Chondrocyte (in vitro differentiated cells): ENCODE results near the gene SPECC1L. TPM values are rescaled to one million over a fixed set of nuclear protein-coding genes. Genes with fewer than 3 reads are reported as not detected.

ENCODE experiments used
- DNase-seq: peaks from one replicate; pipeline ENCODE4 v3.0.0; 2021; ENCODE audit warnings: mixed read lengths, low spot score
- H3K27ac Mint-ChIP-seq: one replicate; pipeline ENCODE4 v1.8.0; 2021; ENCODE audit warnings: mild to moderate bottlenecking, moderate library complexity, mixed read lengths; ENCODE audit not compliant: unreplicated experiment
- H3K27me3 Mint-ChIP-seq: 2 replicates; pipeline ENCODE4 v1.8.0; 2021; ENCODE audit warnings: low read depth, mixed read lengths
- H3K36me3 Mint-ChIP-seq: 2 replicates; pipeline ENCODE4 v1.8.0; 2021; ENCODE audit warnings: low read depth, mixed read lengths
- H3K4me1 Mint-ChIP-seq: 2 replicates; pipeline ENCODE4 v1.8.0; 2021; ENCODE audit warnings: low read depth, mild to moderate bottlenecking, mixed read lengths
- H3K4me3 Mint-ChIP-seq: one replicate; pipeline ENCODE4 v1.8.0; 2021; ENCODE audit warnings: mild to moderate bottlenecking, moderate library complexity, mixed read lengths; ENCODE audit not compliant: unreplicated experiment
- H3K9me3 Mint-ChIP-seq: 2 replicates; pipeline ENCODE4 v1.8.0; 2021; ENCODE audit warnings: low read depth, mixed read lengths
- total RNA-seq: library from RNA; stranded (reverse); gene quantifications from 3 replicates; pipeline ENCODE4 v1.2.1, GENCODE V29; 2021
- TF ChIP-seq, protein P1 (sequence below): fragments of 200-600 bp; sonication (generic); IDR thresholded peaks from 2 replicates; pipeline ENCODE4 v1.5.0; 2021; ENCODE audit warnings: antibody characterized with exemption, mild to moderate bottlenecking, moderate library complexity

The SPECC1L gene
- total RNA-seq, 1 donor from 2014 or later: 91.3 TPM

DNA sequence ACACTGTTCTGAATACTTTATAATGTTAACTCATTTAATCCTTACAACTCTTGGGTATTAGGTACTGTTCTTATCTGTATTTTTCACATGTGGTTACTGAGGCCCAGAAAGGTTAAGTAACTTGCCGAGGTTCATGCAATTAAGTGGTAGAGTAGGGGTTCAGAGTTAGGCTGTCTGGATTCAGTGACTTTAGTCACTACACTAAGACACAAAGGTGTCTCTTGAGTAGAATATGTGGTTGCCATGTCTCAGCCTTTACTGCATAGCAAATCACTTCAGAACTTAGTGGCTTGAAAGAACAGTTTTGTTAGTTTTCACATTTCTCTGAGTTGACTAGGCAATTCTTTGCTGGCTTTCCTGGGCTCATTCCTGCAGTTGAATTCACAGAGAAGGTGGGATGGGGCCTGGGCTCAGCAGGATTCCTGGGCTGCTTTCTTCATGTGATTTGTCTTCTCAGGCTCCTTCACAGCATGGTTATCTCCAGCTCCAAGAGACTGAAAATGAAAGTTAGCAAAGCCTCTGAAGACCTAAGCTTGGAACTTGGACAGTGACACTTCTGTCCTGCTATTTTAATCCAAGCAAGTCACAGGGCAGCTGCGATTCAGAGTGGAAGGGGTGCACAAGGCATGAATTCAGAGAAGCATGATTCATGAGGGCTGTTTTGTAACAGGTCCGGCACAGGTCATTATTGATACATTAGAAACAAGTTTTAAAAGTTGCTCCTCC, 68.3 kb downstream of the SPECC1L start:
- peak overlapping the region; percentile 3 for H3K4me3 Mint-ChIP-seq
- no peak for DNase-seq
- peaks cover 21% of the 10 kb centered on the region for H3K36me3 Mint-ChIP-seq
- no peaks in the 10 kb centered on the region for H3K9me3 Mint-ChIP-seq
- TF ChIP-seq, protein P1, sequence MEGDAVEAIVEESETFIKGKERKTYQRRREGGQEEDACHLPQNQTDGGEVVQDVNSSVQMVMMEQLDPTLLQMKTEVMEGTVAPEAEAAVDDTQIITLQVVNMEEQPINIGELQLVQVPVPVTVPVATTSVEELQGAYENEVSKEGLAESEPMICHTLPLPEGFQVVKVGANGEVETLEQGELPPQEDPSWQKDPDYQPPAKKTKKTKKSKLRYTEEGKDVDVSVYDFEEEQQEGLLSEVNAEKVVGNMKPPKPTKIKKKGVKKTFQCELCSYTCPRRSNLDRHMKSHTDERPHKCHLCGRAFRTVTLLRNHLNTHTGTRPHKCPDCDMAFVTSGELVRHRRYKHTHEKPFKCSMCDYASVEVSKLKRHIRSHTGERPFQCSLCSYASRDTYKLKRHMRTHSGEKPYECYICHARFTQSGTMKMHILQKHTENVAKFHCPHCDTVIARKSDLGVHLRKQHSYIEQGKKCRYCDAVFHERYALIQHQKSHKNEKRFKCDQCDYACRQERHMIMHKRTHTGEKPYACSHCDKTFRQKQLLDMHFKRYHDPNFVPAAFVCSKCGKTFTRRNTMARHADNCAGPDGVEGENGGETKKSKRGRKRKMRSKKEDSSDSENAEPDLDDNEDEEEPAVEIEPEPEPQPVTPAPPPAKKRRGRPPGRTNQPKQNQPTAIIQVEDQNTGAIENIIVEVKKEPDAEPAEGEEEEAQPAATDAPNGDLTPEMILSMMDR: no peak
- H3K4me1 Mint-ChIP-seq: peaks cover 12% of the 10 kb centered on the region
- H3K27me3 Mint-ChIP-seq: no peaks in the 10 kb centered on the region
- H3K27ac Mint-ChIP-seq: peak overlapping the region; percentile 84

DNA sequence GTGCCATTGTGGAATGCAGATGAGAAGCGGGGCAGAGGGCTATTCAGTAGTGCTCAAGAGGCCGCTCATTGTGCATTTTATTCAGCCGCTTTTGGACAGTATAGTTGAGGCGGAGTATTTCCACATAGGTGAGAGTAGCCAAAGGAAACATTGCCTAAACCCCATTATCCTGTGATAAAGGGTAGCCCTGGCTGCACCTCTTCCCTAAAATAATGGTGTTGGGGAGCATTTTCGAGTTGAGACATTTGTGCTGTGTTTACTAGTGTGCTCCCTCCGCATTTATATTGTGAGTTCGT, 68.8 kb downstream of the SPECC1L start:
- no peaks in the 10 kb centered on the region for H3K9me3 Mint-ChIP-seq
- H3K36me3 Mint-ChIP-seq: peaks cover 21% of the 10 kb centered on the region
- H3K27ac Mint-ChIP-seq: peak overlapping the region; percentile 84
- no peak overlapping the region for H3K4me3 Mint-ChIP-seq
- no peaks in the 10 kb centered on the region for H3K27me3 Mint-ChIP-seq
- DNase-seq: no peak
- TF ChIP-seq, protein P1: no peak
- H3K4me1 Mint-ChIP-seq: peaks cover 12% of the 10 kb centered on the region

GRCh38 chr22:24341627-24342026, 71.0 kb downstream of the SPECC1L start:
- TF ChIP-seq, protein P1: no peak
- DNase-seq: no peak
- Mint-ChIP-seq H3K36me3 (peaks cover 21% of the 10 kb centered on the region), H3K27me3 (no peaks in the 10 kb centered on the region), H3K27ac (no peak overlapping the region), H3K4me1 (peaks cover 12% of the 10 kb centered on the region), H3K4me3 (no peak overlapping the region), H3K9me3 (no peaks in the 10 kb centered on the region)

DNA sequence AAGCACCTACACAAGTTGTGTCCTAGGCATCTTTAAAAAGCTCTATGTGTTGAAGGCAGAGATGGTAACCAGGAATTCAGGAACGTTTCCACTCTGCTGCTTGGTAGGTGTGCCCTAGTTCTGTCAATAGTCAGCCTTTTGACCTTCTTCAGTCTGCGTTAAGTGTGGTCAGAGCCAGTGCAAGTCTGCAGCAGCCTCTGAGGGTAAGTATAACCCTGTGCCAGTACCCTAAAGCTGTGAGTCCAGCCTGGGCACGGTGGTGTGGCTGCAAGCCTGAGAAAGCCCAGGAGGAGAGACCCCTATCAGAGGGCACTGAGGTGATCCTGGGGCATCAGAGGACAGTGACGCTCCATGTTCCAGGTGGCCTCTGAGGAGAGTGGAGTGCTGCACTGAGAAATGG, 80.0 kb downstream of the SPECC1L start:
- DNase-seq: no peak
- Mint-ChIP-seq H3K4me3 (no peak overlapping the region), H3K4me1 (no peaks in the 10 kb centered on the region), H3K27ac (no peak overlapping the region), H3K27me3 (no peaks in the 10 kb centered on the region), H3K36me3 (peaks cover 48% of the 10 kb centered on the region), H3K9me3 (peaks cover 4% of the 10 kb centered on the region)
- TF ChIP-seq, protein P1: no peak

GRCh38 chr22:24353121-24353520, 82.5 kb downstream of the SPECC1L start:
- Mint-ChIP-seq H3K9me3 (peaks cover 4% of the 10 kb centered on the region), H3K27ac (peak overlapping the region; percentile 24), H3K27me3 (no peaks in the 10 kb centered on the region), H3K36me3 (peaks cover 45% of the 10 kb centered on the region), H3K4me1 (peaks cover 6% of the 10 kb centered on the region), H3K4me3 (no peak overlapping the region)
- TF ChIP-seq, protein P1: no peak
- DNase-seq: no peak
